Measurements from ENCODE around the gene VSNL1. TPM values are rescaled to one million over a fixed set of nuclear protein-coding genes. Genes with fewer than 3 reads are reported as not detected.

Gene VSNL1
- total and polyA plus RNA-seq, 10 of the 15 experiments (the other 5 are each of a cell fraction or from before 2014, with no cell fraction given) = 0.04 to 0.30 (median 0.12) TPM; not detected in 4

DNA sequence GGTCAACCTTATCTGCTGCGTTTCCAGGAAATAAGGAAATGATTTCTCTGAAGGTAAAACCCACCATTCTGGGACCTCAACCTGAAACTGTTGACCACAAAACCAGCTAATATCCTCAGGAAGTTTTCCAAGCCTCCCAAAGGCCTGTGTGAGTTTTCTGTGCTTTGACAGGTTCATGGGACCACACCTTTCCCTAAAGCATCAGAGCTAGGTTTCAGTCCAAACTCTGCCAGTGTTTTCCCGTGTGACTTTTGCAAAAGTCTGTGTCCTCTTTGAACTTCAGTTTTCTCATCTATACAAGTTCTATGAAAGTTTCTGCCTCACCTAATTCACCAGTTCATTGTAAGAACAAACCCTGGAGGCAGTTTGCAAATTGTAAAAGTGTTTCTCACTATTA lies 39.8 kb downstream of the VSNL1 start (continued):
- TF ChIP-seq REST (IDR thresholded peaks at IDR 0.05; ENCODE audit: low read depth, low read length) (no peak), BCL11A (IDR thresholded peaks at IDR 0.05; ENCODE audit: low read depth, low read length) (no peak), CREM (IDR thresholded peaks at IDR 0.05; ENCODE audit: low read depth) (no peak), SIX5 (IDR thresholded peaks at IDR 0.05; ENCODE audit: low read depth, low read length, severe bottlenecking) (no peak), HCFC1 (IDR thresholded peaks at IDR 0.05; ENCODE audit: low read length) (no peak)

GRCh38 chr2:17581831-17582230 lies 41.3 kb downstream of the VSNL1 start:
- no peak overlapping the region for H3K4me2 ChIP-seq (ENCODE audit: control insufficient read depth, insufficient read depth)
- H2AFZ ChIP-seq (ENCODE audit: control insufficient read depth, low read depth, low read length) = no peak overlapping the region
- BruUV-seq (replicated peaks) = no TSS peak
- H4K20me1 ChIP-seq (ENCODE audit: control insufficient read depth, insufficient read depth) = no peaks in the 10 kb centered on the region
- 34% methylated on average over 2 of the region's 2 CpGs for WGBS (ENCODE audit: insufficient coverage, insufficient replicate concordance, low lambda C conversion rate, missing lambda C conversion rate)
- intact Hi-C loops (cut with micrococcal nuclease; ENCODE audit: unreplicated experiment) (no loop called here), in situ Hi-C loops (cut with MboI) (no loop called here)
- no peaks in the 10 kb centered on the region for H3K79me2 ChIP-seq (ENCODE audit: control insufficient read depth, insufficient read depth, low read length)
- FAIRE-seq (no peak), ATAC-seq (no peak), DNase-seq (ENCODE audit: low read depth, low spot score) (no peak)
- H3K27ac ChIP-seq (ENCODE audit: control insufficient read depth, insufficient read depth) = no peak overlapping the region
- RAD21 ChIA-PET (ENCODE audit: unreplicated experiment) = no interaction called here
- no peaks in the 10 kb centered on the region for H3K9me3 ChIP-seq (replicated peaks; ENCODE audit: control insufficient read depth, insufficient read depth, low read length)
- SMC1A ChIA-PET (ENCODE audit: uncharacterized antibody, unreplicated experiment) = no interaction called here
- 0 out of 4 replicates have a peak, but pooled peaks cover 0 to 1% of the 10 kb centered on the region in 2 experiments for H3K27me3 ChIP-seq (replicated peaks in 1 of 2; ENCODE audit: control insufficient read depth in 2 of 2, insufficient read depth in 2 of 2, low read length in 1 of 2)
- CTCF ChIA-PET = no interaction called here
- H3K4me1 ChIP-seq (ENCODE audit: control insufficient read depth, insufficient read depth, low read length) = peaks cover 15% of the 10 kb centered on the region
- POLR2A ChIA-PET = no interaction called here
- no peak overlapping the region for H3K4me3 ChIP-seq
- no peak overlapping the region for H3K9ac ChIP-seq (ENCODE audit: control insufficient read depth, insufficient read depth, low read length)
- H3K36me3 ChIP-seq (ENCODE audit: control insufficient read depth in 2 of 2, insufficient read depth in 2 of 2, low read length in 1 of 2) = no peaks in the 10 kb centered on the region
- TF ChIP-seq CBX3 (IDR thresholded peaks at IDR 0.05; ENCODE audit: borderline replicate concordance, low read depth) = no peak
- TF ChIP-seq CHD4 (IDR thresholded peaks at IDR 0.05) = no peak
- no peak for TF ChIP-seq FOS (IDR thresholded peaks at IDR 0.05; ENCODE audit: borderline replicate concordance, extremely low read depth, insufficient read length)
- TF ChIP-seq REST (IDR thresholded peaks at IDR 0.05; ENCODE audit: low read depth, low read length) = no peak
- TF ChIP-seq, protein P1, sequence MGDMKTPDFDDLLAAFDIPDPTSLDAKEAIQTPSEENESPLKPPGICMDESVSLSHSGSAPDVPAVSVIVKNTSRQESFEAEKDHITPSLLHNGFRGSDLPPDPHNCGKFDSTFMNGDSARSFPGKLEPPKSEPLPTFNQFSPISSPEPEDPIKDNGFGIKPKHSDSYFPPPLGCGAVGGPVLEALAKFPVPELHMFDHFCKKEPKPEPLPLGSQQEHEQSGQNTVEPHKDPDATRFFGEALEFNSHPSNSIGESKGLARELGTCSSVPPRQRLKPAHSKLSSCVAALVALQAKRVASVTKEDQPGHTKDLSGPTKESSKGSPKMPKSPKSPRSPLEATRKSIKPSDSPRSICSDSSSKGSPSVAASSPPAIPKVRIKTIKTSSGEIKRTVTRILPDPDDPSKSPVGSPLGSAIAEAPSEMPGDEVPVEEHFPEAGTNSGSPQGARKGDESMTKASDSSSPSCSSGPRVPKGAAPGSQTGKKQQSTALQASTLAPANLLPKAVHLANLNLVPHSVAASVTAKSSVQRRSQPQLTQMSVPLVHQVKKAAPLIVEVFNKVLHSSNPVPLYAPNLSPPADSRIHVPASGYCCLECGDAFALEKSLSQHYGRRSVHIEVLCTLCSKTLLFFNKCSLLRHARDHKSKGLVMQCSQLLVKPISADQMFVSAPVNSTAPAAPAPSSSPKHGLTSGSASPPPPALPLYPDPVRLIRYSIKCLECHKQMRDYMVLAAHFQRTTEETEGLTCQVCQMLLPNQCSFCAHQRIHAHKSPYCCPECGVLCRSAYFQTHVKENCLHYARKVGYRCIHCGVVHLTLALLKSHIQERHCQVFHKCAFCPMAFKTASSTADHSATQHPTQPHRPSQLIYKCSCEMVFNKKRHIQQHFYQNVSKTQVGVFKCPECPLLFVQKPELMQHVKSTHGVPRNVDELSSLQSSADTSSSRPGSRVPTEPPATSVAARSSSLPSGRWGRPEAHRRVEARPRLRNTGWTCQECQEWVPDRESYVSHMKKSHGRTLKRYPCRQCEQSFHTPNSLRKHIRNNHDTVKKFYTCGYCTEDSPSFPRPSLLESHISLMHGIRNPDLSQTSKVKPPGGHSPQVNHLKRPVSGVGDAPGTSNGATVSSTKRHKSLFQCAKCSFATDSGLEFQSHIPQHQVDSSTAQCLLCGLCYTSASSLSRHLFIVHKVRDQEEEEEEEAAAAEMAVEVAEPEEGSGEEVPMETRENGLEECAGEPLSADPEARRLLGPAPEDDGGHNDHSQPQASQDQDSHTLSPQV (IDR thresholded peaks at IDR 0.05) = no peak
- TF ChIP-seq ZNF207 (IDR thresholded peaks at IDR 0.05; ENCODE audit: borderline replicate concordance) = no peak
- TF ChIP-seq SMARCA5 (IDR thresholded peaks at IDR 0.05) = no peak
- TF ChIP-seq SREBF1 (IDR thresholded peaks at IDR 0.05; ENCODE audit: low read length) = no peak

All from GM12878 (cell line).